ENCODE results near the gene MRPL37. TPM values are rescaled to one million over a fixed set of nuclear protein-coding genes. Genes with fewer than 3 reads are reported as not detected.
A peak's percentile ranks its signal among the peaks of the same experiment; 100 is the strongest.

The MRPL37 gene
- total and polyA plus RNA-seq, 8 donors, result 24.8 to 111 (median 50.9) TPM

- Histone ChIP-seq H3K9me3 (no peaks in the 10 kb centered on the region), H3K27ac (no peak overlapping the region), H3K36me3 (peaks cover 14 to 62% (median 54%) of the 10 kb centered on the region in 4 donors), H3K27me3 (no peaks in the 10 kb centered on the region), H3K4me3 (no peak overlapping the region), H3K4me1 (peaks cover 15 to 46% (median 31%) of the 10 kb centered on the region in 4 donors)
- TF ChIP-seq POLR2A (IDR thresholded peaks at IDR 0.05) (no peak), CTCF (IDR thresholded peaks at IDR 0.05) (no peak), EP300 (IDR thresholded peaks at IDR 0.05) (no peak), POLR2AphosphoS5 (IDR thresholded peaks at IDR 0.05) (no peak)
- intact Hi-C loops (cut with DNase I; ENCODE audit: low total_unique reads), result no loop called here
- 77 to 90% (median 88%) methylated on average over 6 of the region's 6 CpGs for WGBS, 5 donors
- no peak for DNase-seq
Observed at GRCh38 chr1:54224233-54224632, 24.3 kb downstream of the MRPL37 start.

GRCh38 chr1:54225378-54225777 is 25.4 kb downstream of the MRPL37 start:
- Histone ChIP-seq H3K4me3 (no peak overlapping the region), H3K27ac (no peak overlapping the region), H3K36me3 (peaks cover 14 to 65% (median 58%) of the 10 kb centered on the region in 4 donors), H3K4me1 (peaks cover 4 to 43% (median 26%) of the 10 kb centered on the region in 4 donors), H3K9me3 (no peaks in the 10 kb centered on the region), H3K27me3 (no peaks in the 10 kb centered on the region)
- TF ChIP-seq CTCF (IDR thresholded peaks at IDR 0.05) (no peak), POLR2AphosphoS5 (IDR thresholded peaks at IDR 0.05) (no peak), POLR2A (IDR thresholded peaks at IDR 0.05) (no peak), EP300 (IDR thresholded peaks at IDR 0.05) (no peak)
- no peak for DNase-seq
- WGBS, 5 donors, result 84 to 90% (median 89%) methylated on average over 6 of the region's 6 CpGs
- intact Hi-C loops (cut with DNase I; ENCODE audit: low total_unique reads), result no loop called here

- Histone ChIP-seq H3K36me3 (peaks cover 14 to 64% (median 59%) of the 10 kb centered on the region in 4 donors), H3K4me1 (peaks cover 0 to 38% (median 21%) of the 10 kb centered on the region in 4 donors), H3K27me3 (no peaks in the 10 kb centered on the region), H3K9me3 (no peaks in the 10 kb centered on the region), H3K27ac (no peak overlapping the region), H3K4me3 (no peak overlapping the region)
- WGBS, 5 donors, result 86 to 90% (median 88%) methylated on average over 20 of the region's 20 CpGs
- DNase-seq, result no peak
- no peak for TF ChIP-seq EP300 (IDR thresholded peaks at IDR 0.05)
- TF ChIP-seq CTCF (IDR thresholded peaks at IDR 0.05), result no peak
- TF ChIP-seq POLR2AphosphoS5 (IDR thresholded peaks at IDR 0.05), result no peak
- TF ChIP-seq POLR2A (IDR thresholded peaks at IDR 0.05), result no peak
- intact Hi-C loops (cut with DNase I; ENCODE audit: low total_unique reads), result no loop called here
Observed at GRCh38 chr1:54225986-54226559, 26.1 kb downstream of the MRPL37 start.

- no peaks in the 10 kb centered on the region for H3K9me3 ChIP-seq
- peaks cover 0 to 37% (median 19%) of the 10 kb centered on the region in 4 donors for H3K4me1 ChIP-seq
- intact Hi-C loops (cut with DNase I; ENCODE audit: low total_unique reads), result no loop called here
- H3K27ac ChIP-seq, result peak overlapping the region in 2 of 5 donors; percentile 4 to 21
- 58 to 74% (median 68%) methylated on average over 8 of the region's 8 CpGs for WGBS, 5 donors
- peaks cover 14 to 64% (median 58%) of the 10 kb centered on the region in 4 donors for H3K36me3 ChIP-seq
- TF ChIP-seq CTCF (IDR thresholded peaks at IDR 0.05) (no peak), POLR2A (IDR thresholded peaks at IDR 0.05) (no peak), EP300 (IDR thresholded peaks at IDR 0.05) (no peak), POLR2AphosphoS5 (IDR thresholded peaks at IDR 0.05) (no peak)
- H3K27me3 ChIP-seq, result no peaks in the 10 kb centered on the region
- peak in 1 of 2 donors; percentile 47 for DNase-seq
- H3K4me3 ChIP-seq, result no peak overlapping the region
Observed at GRCh38 chr1:54227091-54227602, 27.2 kb downstream of the MRPL37 start.
